Small intestine (tissue), 7 donors: ENCODE measurements around the gene SCNN1B. TPM values are rescaled to one million over a fixed set of nuclear protein-coding genes. Genes with fewer than 3 reads are reported as not detected.
"Not testable (repeated sequence)": the region's sequence is repeated elsewhere in the genome, so short reads cannot be mapped to it uniquely, and the experiment has no call there.

Source experiments
- DNase-seq, 2 donors: peaks; one replicate each; pipeline versions ENCODE4 v3.0.0 to v3.0.0-alpha.2; 2013
- FAIRE-seq: peaks from 2 replicates; lab custom pipeline; 2012; peaks lifted over from hg19 to GRCh38; lab: Jason Lieb, UNC
- H3K27ac ChIP-seq, 3 donors: one replicate each; pipeline ENCODE4 v1.5.1; 2013; ENCODE audit warnings: low read length in 2 of 3, mild to moderate bottlenecking in 2 of 3, control low read depth in 1 of 3, inconsistent platforms in 1 of 3, low read depth in 1 of 3, moderate library complexity in 1 of 3
- H3K27me3 ChIP-seq, 3 donors: one replicate each; pipeline ENCODE4 v1.6.1; 2013; ENCODE audit warnings: low read length in 3 of 3, inconsistent platforms in 1 of 3; ENCODE audit not compliant: control insufficient read depth in 3 of 3, insufficient read depth in 3 of 3
- H3K36me3 ChIP-seq, 3 donors: one replicate each; pipeline ENCODE4 v1.6.1; 2013; ENCODE audit warnings: low read length in 3 of 3, inconsistent platforms in 1 of 3, low read depth in 1 of 3, mild to moderate bottlenecking in 1 of 3, moderate library complexity in 1 of 3; ENCODE audit not compliant: control insufficient read depth in 3 of 3, insufficient read depth in 2 of 3
- H3K4me1 ChIP-seq, 3 donors: one replicate each; pipeline ENCODE4 v1.6.1; 2013; ENCODE audit warnings: low read length in 2 of 3, inconsistent platforms in 1 of 3, low read depth in 1 of 3, mild to moderate bottlenecking in 1 of 3, moderate library complexity in 1 of 3; ENCODE audit not compliant: control insufficient read depth in 3 of 3, insufficient read depth in 2 of 3
- H3K4me3 ChIP-seq, 3 donors: one replicate each; pipeline ENCODE4 v1.5.1; 2013; ENCODE audit warnings: low read length in 3 of 3, control low read depth in 1 of 3, inconsistent platforms in 1 of 3, low read depth in 1 of 3, mild to moderate bottlenecking in 1 of 3, moderate library complexity in 1 of 3
- H3K9me3 ChIP-seq, 2 donors: one replicate each; pipeline ENCODE4 v1.6.1; 2013; ENCODE audit warnings: low read depth in 1 of 2, low read length in 1 of 2; ENCODE audit not compliant: control insufficient read depth in 2 of 2, insufficient read depth in 1 of 2
- WGBS, 3 donors: extraction: QIAGEN DNeasy Blood & Tissue Kit; methylation state at CpG; one replicate each; pipeline ENCODE4 v1.1.7; 2013; 5-methylcytosine and 5-hydroxymethylcytosine counted together
- polyA plus RNA-seq, 4 donors: library from polyadenylated mRNA; stranded (reverse) in 3 of 4; unstranded in 1 of 4; fragments of 200-250 nt in 3 of 4; fragments of 120-200 nt in 1 of 4; gene quantifications; one replicate each; pipeline versions ENCODE4 v1.2.1 to v1.2.3, GENCODE V29; 2013
- donor health status: healthy with polysubstance abuse.
- donor health status: control.
- donor health status: control.
- donor health status: Bipolar disorder and iron deficiency.
- donor health status: healthy.

SCNN1B gene
- polyA plus RNA-seq, 4 donors = 2.2 to 5.1 TPM; not detected in 2

GRCh38 chr16:23293016-23293415, 9.1 kb upstream of the SCNN1B start:
- H3K4me1 ChIP-seq = no peaks in the 10 kb centered on the region
- WGBS, 3 donors = 79 to 91% (median 84%) methylated on average over 6 of the region's 6 CpGs
- no peaks in the 10 kb centered on the region for H3K36me3 ChIP-seq
- FAIRE-seq (no peak), DNase-seq (no peak)
- H3K9me3 ChIP-seq = no peaks in the 10 kb centered on the region
- H3K27me3 ChIP-seq = no peaks in the 10 kb centered on the region
- no peak overlapping the region for H3K27ac ChIP-seq
- no peak overlapping the region for H3K4me3 ChIP-seq

- DNase-seq = no peak
- H3K27me3 ChIP-seq = no peaks in the 10 kb centered on the region
- H3K36me3 ChIP-seq = no peaks in the 10 kb centered on the region
- no peak overlapping the region for H3K4me3 ChIP-seq
- FAIRE-seq = no peak
- H3K4me1 ChIP-seq = no peaks in the 10 kb centered on the region
- WGBS, 3 donors = 61 to 85% (median 78%) methylated on average over 2 of the region's 2 CpGs
- no peaks in the 10 kb centered on the region for H3K9me3 ChIP-seq
- H3K27ac ChIP-seq = no peak overlapping the region
Measured at GRCh38 chr16:23294260-23294659, 7.8 kb upstream of the SCNN1B start.

GRCh38 chr16:23296994-23297393, 5.1 kb upstream of the SCNN1B start:
- Histone ChIP-seq H3K36me3 (no peaks in the 10 kb centered on the region), H3K4me1 (no peaks in the 10 kb centered on the region), H3K27ac (no peak overlapping the region), H3K27me3 (peaks cover 2 to 13% (median 6%) of the 10 kb centered on the region in 3 donors), H3K4me3 (no peak overlapping the region), H3K9me3 (no peaks in the 10 kb centered on the region)
- DNase-seq (no peak), FAIRE-seq (no peak)
- WGBS, 3 donors = 74 to 78% (median 76%) methylated on average over 3 of the region's 3 CpGs

GRCh38 chr16:23298290-23298915, 3.7 kb upstream of the SCNN1B start:
- no peaks in the 10 kb centered on the region for H3K36me3 ChIP-seq
- DNase-seq (no peak), FAIRE-seq (no peak)
- H3K4me3 ChIP-seq = no peak overlapping the region
- H3K9me3 ChIP-seq = no peaks in the 10 kb centered on the region
- peaks cover 5 to 23% (median 14%) of the 10 kb centered on the region in 3 donors for H3K27me3 ChIP-seq
- WGBS, 3 donors = 62 to 65% (median 63%) methylated on average over 6 of the region's 6 CpGs
- H3K4me1 ChIP-seq = no peaks in the 10 kb centered on the region
- H3K27ac ChIP-seq = no peak overlapping the region

GRCh38 chr16:23299815-23300214, 2.3 kb upstream of the SCNN1B start:
- not testable (repeated sequence) for DNase-seq, FAIRE-seq, H3K4me3 ChIP-seq, H3K9me3 ChIP-seq, H3K4me1 ChIP-seq, H3K27ac ChIP-seq, H3K36me3 ChIP-seq
- peaks cover 5 to 23% (median 14%) of the 10 kb centered on the region in 3 donors for H3K27me3 ChIP-seq
- WGBS, 3 donors = 41 to 68% (median 53%) methylated on average over 2 of the region's 3 CpGs

GRCh38 chr16:23301251-23302044, 654 bp upstream of the SCNN1B start:
- H3K4me3 ChIP-seq = no peak overlapping the region
- no peaks in the 10 kb centered on the region for H3K9me3 ChIP-seq
- FAIRE-seq (no peak), DNase-seq (no peak)
- WGBS, 3 donors = 19 to 25% (median 20%) methylated on average over 18 of the region's 18 CpGs
- peaks cover 5 to 23% (median 14%) of the 10 kb centered on the region in 3 donors for H3K27me3 ChIP-seq
- no peaks in the 10 kb centered on the region for H3K4me1 ChIP-seq
- H3K36me3 ChIP-seq = no peaks in the 10 kb centered on the region
- H3K27ac ChIP-seq = no peak overlapping the region

- DNase-seq (no peak), FAIRE-seq (no peak)
- peaks cover 5 to 23% (median 14%) of the 10 kb centered on the region in 3 donors for H3K27me3 ChIP-seq
- no peak overlapping the region for H3K4me3 ChIP-seq
- no peaks in the 10 kb centered on the region for H3K4me1 ChIP-seq
- no peaks in the 10 kb centered on the region for H3K36me3 ChIP-seq
- H3K9me3 ChIP-seq = no peaks in the 10 kb centered on the region
- no peak overlapping the region for H3K27ac ChIP-seq
- 80 to 84% (median 84%) methylated on average over 7 of the region's 7 CpGs for whole genome bisulfite sequencing, 3 donors
Measured at GRCh38 chr16:23303685-23304084, 1.6 kb downstream of the SCNN1B start.

GRCh38 chr16:23304620-23305019, 2.5 kb downstream of the SCNN1B start:
- WGBS, 3 donors = 85 to 90% (median 90%) methylated on average over 2 of the region's 2 CpGs
- no peak for FAIRE-seq

More at GRCh38 chr16:23304620-23305019, 2.5 kb downstream of the SCNN1B start:
- H3K27ac ChIP-seq = no peak overlapping the region
- peaks cover 5 to 23% (median 14%) of the 10 kb centered on the region in 3 donors for H3K27me3 ChIP-seq
- DNase-seq = no peak
- no peaks in the 10 kb centered on the region for H3K4me1 ChIP-seq
- no peak overlapping the region for H3K4me3 ChIP-seq
- no peaks in the 10 kb centered on the region for H3K36me3 ChIP-seq
- H3K9me3 ChIP-seq = no peaks in the 10 kb centered on the region
